T-helper 2 cell treated with Interferon-gamma antibody and Interleukin-4, amounts not matched to agents 5 μg/mL and 100 μg/mL, for 36 hours (primary cell): ENCODE data around the gene GBX1.

Experiments used
- DNase-seq: peaks from one replicate; pipeline ENCODE4 v3.0.0; 2021; ENCODE audit warnings: low spot score
- H3K27ac Mint-ChIP-seq: one replicate; pipeline ENCODE4 v1.8.0; 2021; ENCODE audit warnings: mild to moderate bottlenecking, mixed read lengths
- H3K27me3 Mint-ChIP-seq: one replicate; pipeline ENCODE4 v1.8.0; 2021; ENCODE audit warnings: low read depth, mixed read lengths
- H3K36me3 Mint-ChIP-seq: one replicate; pipeline ENCODE4 v1.8.0; 2021; ENCODE audit warnings: low read depth, mixed read lengths
- H3K4me1 Mint-ChIP-seq: one replicate; pipeline ENCODE4 v1.8.0; 2021; ENCODE audit warnings: low read depth, mixed read lengths
- H3K4me3 Mint-ChIP-seq: one replicate; pipeline ENCODE4 v1.8.0; 2022; ENCODE audit warnings: mild to moderate bottlenecking, moderate library complexity, mixed read lengths
- H3K9me3 Mint-ChIP-seq: one replicate; pipeline ENCODE4 v1.8.0; 2021; ENCODE audit warnings: mixed read lengths

The GBX1 gene

GRCh38 chr7:151186640-151187408, 19.3 kb upstream of the GBX1 start, which contains the start of gene ASB10:
TSS of gene ASB10 (minus strand) at chr7:151187250. CDS start at chr7:151187130, 120 bp downstream.
- Mint-ChIP-seq H3K27me3 (peaks cover 14% of the 10 kb centered on the region), H3K36me3 (no peaks in the 10 kb centered on the region), H3K9me3 (no peaks in the 10 kb centered on the region), H3K4me3 (no peak within 1 kb of the TSS), H3K27ac (no peak within 1 kb of the TSS), H3K4me1 (no peaks in the 10 kb centered on the region)
- no peak for DNase-seq

- H3K27ac Mint-ChIP-seq: no peak overlapping the region
- peaks cover 14% of the 10 kb centered on the region for H3K27me3 Mint-ChIP-seq
- H3K4me1 Mint-ChIP-seq: no peaks in the 10 kb centered on the region
These were observed 18.5 kb upstream of the GBX1 start for GRCh38 chr7:151185762-151186639.

DNA sequence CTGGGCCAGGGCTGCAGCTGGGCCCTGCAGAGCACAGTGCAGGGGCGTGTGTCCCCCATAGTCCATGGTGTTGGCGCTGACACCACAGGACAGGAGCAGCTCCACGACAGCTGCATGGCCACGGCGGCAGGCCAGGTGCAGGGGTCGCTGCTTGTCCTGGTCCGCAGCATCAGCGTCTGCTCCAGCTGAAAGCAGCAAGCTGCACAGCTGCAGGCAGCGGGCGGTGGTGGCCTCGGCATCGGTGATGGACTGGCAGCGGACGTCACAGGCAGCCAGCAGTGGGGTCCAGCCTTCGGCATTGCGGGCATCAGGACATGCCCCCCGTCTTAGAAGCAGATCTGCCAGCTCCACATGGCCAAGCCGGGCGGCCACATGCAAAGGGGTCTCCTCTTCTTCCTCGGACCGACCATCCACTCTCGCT, 13.5 kb upstream of the GBX1 start:
- Mint-ChIP-seq H3K27me3 (peaks cover 6% of the 10 kb centered on the region), H3K4me3 (no peak overlapping the region), H3K9me3 (no peaks in the 10 kb centered on the region), H3K36me3 (no peaks in the 10 kb centered on the region), H3K27ac (no peak overlapping the region), H3K4me1 (no peaks in the 10 kb centered on the region)
- no peak for DNase-seq

More at GRCh38 chr7:151185762-151186639, 18.5 kb upstream of the GBX1 start:
- DNase-seq: no peak
- no peak overlapping the region for H3K4me3 Mint-ChIP-seq
- no peaks in the 10 kb centered on the region for H3K36me3 Mint-ChIP-seq
- no peaks in the 10 kb centered on the region for H3K9me3 Mint-ChIP-seq

DNA sequence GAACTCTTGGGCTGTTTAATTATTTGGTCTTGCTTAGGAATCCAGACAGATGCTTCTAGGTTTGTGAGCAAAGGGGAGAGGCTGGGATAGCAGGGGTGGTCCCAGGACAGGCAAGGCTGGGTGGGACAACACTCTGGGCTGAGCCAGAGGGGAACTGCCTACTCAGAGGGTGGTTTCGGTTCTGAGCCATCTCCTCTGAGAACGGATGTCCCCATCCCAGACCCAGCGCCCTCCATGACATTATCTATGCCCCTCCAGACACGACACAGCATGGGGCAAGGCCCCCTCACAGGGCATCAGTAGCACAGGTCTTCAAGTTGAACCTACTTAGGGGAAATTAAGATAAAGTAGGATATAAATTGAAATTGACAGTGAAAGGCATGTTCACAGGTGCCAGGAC, 12.5 kb upstream of the GBX1 start:
- Mint-ChIP-seq H3K9me3 (no peaks in the 10 kb centered on the region), H3K4me3 (no peak overlapping the region), H3K27ac (no peak overlapping the region), H3K27me3 (peaks cover 6% of the 10 kb centered on the region), H3K36me3 (no peaks in the 10 kb centered on the region), H3K4me1 (no peaks in the 10 kb centered on the region)
- no peak for DNase-seq

DNA sequence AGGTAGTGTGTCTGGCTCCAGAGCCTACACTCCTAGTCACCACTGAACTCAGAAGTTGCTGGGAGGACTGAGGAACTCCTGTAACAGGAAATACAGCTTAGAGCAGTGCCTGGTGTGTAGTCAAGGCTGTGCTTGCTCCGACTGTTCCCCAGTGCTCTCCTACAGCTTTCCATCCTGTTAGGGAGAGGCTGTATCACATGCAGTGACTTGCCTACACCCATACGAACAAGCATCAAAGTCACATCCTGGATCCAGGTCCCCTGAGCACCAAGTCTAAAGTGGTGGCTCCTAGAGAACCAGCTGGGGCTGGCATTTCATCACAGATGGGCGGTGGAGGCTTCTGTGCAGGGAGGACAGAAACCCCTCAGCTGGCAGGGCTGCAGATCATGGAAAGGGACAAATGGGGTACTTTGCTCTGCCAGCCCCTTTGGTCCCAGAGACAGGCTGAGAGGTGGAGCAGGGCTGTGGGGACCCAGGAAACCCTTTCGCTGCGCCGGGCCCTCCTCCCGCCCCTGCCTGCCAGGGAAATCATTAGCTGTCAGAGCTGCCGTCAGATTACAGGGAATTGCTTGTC, 11.9 kb upstream of the GBX1 start:
- H3K27ac Mint-ChIP-seq: no peak overlapping the region
- no peak overlapping the region for H3K4me3 Mint-ChIP-seq
- no peaks in the 10 kb centered on the region for H3K4me1 Mint-ChIP-seq
- no peaks in the 10 kb centered on the region for H3K36me3 Mint-ChIP-seq
- peaks cover 6% of the 10 kb centered on the region for H3K27me3 Mint-ChIP-seq
- DNase-seq: no peak
- H3K9me3 Mint-ChIP-seq: no peaks in the 10 kb centered on the region

GRCh38 chr7:151178831-151179230, 11.3 kb upstream of the GBX1 start:
- Mint-ChIP-seq H3K4me1 (no peaks in the 10 kb centered on the region), H3K27me3 (peaks cover 6% of the 10 kb centered on the region), H3K27ac (no peak overlapping the region), H3K36me3 (no peaks in the 10 kb centered on the region), H3K4me3 (no peak overlapping the region), H3K9me3 (no peaks in the 10 kb centered on the region)
- no peak for DNase-seq

- Mint-ChIP-seq H3K4me1 (no peaks in the 10 kb centered on the region), H3K4me3 (no peak overlapping the region), H3K27me3 (peaks cover 6% of the 10 kb centered on the region), H3K9me3 (no peaks in the 10 kb centered on the region), H3K36me3 (no peaks in the 10 kb centered on the region), H3K27ac (no peak overlapping the region)
- no peak for DNase-seq
These were observed 10.7 kb upstream of the GBX1 start for GRCh38 chr7:151178236-151178635.

DNA sequence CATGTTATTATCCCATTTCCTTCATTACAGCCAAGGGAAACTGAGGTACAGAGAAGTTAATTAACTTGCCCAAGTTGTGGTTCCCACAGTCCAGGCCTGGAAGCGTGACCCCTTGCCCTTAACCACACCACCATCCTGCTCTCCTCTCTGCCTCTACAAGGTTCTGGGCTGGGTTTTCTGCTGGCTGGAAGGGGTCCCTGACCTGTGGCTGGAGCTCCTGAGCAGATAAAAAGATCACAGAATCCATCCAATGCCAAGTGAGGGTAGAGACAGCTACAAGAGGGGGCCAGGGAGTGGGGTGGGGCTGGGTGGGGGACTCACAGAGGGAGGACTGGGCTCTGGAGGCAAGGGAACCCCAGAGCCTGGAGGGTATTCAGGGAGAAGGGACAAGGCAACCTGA, 9.8 kb upstream of the GBX1 start:
- H3K27me3 Mint-ChIP-seq: peaks cover 10% of the 10 kb centered on the region
- H3K9me3 Mint-ChIP-seq: no peaks in the 10 kb centered on the region
- H3K27ac Mint-ChIP-seq: no peak overlapping the region
- H3K4me1 Mint-ChIP-seq: peaks cover 4% of the 10 kb centered on the region
- H3K4me3 Mint-ChIP-seq: no peak overlapping the region
- no peak for DNase-seq
- no peaks in the 10 kb centered on the region for H3K36me3 Mint-ChIP-seq

DNA sequence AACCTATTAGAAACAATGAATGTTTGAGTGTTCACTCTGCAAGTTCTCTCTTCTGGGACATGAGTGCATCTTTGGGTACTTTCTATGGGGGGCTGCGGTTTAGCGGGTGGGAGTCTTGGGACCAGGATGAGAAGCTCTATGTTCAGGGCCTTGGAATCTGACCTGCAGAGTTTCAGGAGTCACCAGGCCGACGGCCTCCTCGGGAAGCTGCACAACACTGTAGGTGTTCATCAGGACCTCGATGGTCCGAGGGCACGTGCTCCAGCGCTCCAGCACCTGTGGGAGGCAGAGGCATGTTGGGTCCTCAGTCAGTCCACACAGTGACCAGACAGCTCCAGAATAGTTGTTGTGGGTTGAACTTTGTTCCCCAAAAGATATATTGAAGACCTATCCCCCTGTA, 8.9 kb upstream of the GBX1 start:
- DNase-seq: no peak
- no peaks in the 10 kb centered on the region for H3K9me3 Mint-ChIP-seq
- H3K4me1 Mint-ChIP-seq: peaks cover 6% of the 10 kb centered on the region
- no peak overlapping the region for H3K27ac Mint-ChIP-seq
- no peak overlapping the region for H3K4me3 Mint-ChIP-seq
- H3K27me3 Mint-ChIP-seq: peaks cover 13% of the 10 kb centered on the region
- no peaks in the 10 kb centered on the region for H3K36me3 Mint-ChIP-seq

GRCh38 chr7:151175793-151176311, 8.4 kb upstream of the GBX1 start:
- no peak overlapping the region for H3K27ac Mint-ChIP-seq
- H3K9me3 Mint-ChIP-seq: no peaks in the 10 kb centered on the region
- peaks cover 19% of the 10 kb centered on the region for H3K27me3 Mint-ChIP-seq
- DNase-seq: no peak
- H3K4me1 Mint-ChIP-seq: peaks cover 6% of the 10 kb centered on the region
- no peaks in the 10 kb centered on the region for H3K36me3 Mint-ChIP-seq
- no peak overlapping the region for H3K4me3 Mint-ChIP-seq

- Mint-ChIP-seq H3K36me3 (no peaks in the 10 kb centered on the region), H3K27ac (no peak overlapping the region), H3K9me3 (no peaks in the 10 kb centered on the region), H3K4me1 (peaks cover 6% of the 10 kb centered on the region), H3K27me3 (peaks cover 22% of the 10 kb centered on the region), H3K4me3 (no peak overlapping the region)
- DNase-seq: no peak
These were observed 7.7 kb upstream of the GBX1 start for GRCh38 chr7:151175047-151175792.

DNA sequence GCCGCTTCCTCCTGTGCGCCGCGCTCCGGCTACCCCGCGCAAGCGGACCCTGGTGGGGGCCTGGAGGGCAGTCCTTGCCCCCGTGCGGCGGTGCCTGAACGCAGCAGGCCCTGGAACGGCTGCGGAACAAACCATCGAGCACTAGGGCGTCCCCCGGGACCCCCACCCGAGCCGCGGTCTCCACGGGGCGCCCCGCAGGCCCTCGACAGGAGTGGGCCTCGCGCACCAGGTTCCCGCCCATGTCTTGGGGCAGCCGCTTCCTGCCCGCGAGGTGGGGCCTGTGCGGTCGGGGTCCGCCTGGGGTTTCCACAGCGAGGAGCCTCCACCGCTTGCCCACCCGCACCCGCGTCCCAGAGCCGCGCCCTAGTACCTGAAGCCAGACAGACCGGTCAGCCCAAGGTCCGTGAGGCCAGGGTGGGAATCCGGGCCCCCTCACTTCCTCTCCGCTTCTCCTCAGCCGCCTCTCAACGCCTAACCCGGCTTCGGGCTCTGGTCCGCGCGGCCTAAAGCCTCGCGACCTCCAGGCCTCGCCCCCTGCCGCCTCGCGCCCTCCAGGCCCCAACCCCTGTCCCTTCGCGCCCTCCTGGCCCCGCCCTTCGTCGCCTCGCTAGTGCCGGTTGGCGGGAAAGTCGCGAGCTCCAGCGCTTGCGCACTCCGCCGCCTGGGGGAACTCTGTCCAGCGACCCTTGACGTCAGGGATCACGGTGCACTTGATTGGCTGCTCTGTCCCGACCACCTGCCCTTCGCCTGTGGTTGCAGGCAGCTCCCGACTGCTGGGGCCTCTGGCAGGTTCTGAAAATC, 7.0 kb upstream of the GBX1 start:
- H3K4me3 Mint-ChIP-seq: no peak overlapping the region
- H3K27me3 Mint-ChIP-seq: peaks cover 30% of the 10 kb centered on the region
- H3K27ac Mint-ChIP-seq: no peak overlapping the region
- H3K4me1 Mint-ChIP-seq: peaks cover 6% of the 10 kb centered on the region
- no peaks in the 10 kb centered on the region for H3K36me3 Mint-ChIP-seq
- no peaks in the 10 kb centered on the region for H3K9me3 Mint-ChIP-seq
- no peak for DNase-seq
